Omental fat pad (tissue), 4 donors: ENCODE results near the gene NFKBIB. TPM values are rescaled to one million over a fixed set of nuclear protein-coding genes. Genes with fewer than 3 reads are reported as not detected.

Source experiments
- ATAC-seq: fragments of 150-250 bp; one replicate; pipeline ENCODE4 v1.9.1; 2016; ENCODE audit warnings: mild to moderate bottlenecking, moderate library complexity; ENCODE audit not compliant: low FRiP score
- DNase-seq: peaks from one replicate; pipeline ENCODE4 v3.0.0-alpha.2; 2019; ENCODE audit warnings: low spot score
- CTCF ChIP-seq, 3 donors: fragments of 450-650 bp; IDR thresholded peaks; one replicate each; pipeline ENCODE4 v1.5.1; 2016 to 2017; ENCODE audit warnings: antibody characterized with exemption in 3 of 3, mild to moderate bottlenecking in 3 of 3, moderate library complexity in 2 of 3
- total RNA-seq, 4 donors: library from RNA; depleted of rRNA; stranded (reverse); fragments of >200 nt; gene quantifications; one replicate each; pipeline ENCODE4 v1.1.0, GENCODE V29; 2016

Gene NFKBIB
- total RNA-seq, 4 donors from 2014 or later, result 19.6 to 30.9 (median 22.7) TPM

- TF ChIP-seq CTCF (IDR thresholded peaks at IDR 0.05), result no peak
- ATAC-seq (no peak), DNase-seq (no peak)
These were observed 58.5 kb downstream of the NFKBIB start for GRCh38 chr19:38958301-38958700.

Other genes starting within 250 kb of the NFKBIB start
- 1 to 10 TPM; 1.0 to 2.5 (median 1.4) TPM for gene CAPN12, start 155.5 kb upstream of the NFKBIB start, total RNA-seq
- not detected for gene LGALS7, start 126.5 kb upstream of the NFKBIB start, total RNA-seq
- not detected for gene LGALS7B, start 110.8 kb upstream of the NFKBIB start, total RNA-seq
- 1 to 10 TPM in 1 of 4 donors, under 1 TPM in 1, not detected in 2; 0.46 to 1.6 TPM for gene LGALS4, start 87.0 kb upstream of the NFKBIB start, total RNA-seq
- 100 to 1,000 TPM; 101 to 145 (median 128) TPM for gene ECH1, start 68.2 kb upstream of the NFKBIB start, total RNA-seq
- 100 to 1,000 TPM; 138 to 180 (median 169) TPM for gene HNRNPL, start 50.0 kb upstream of the NFKBIB start, total RNA-seq
- 10 to 100 TPM in 1 of 4 donors, 1 to 10 TPM in 3; 5.3 to 10.4 (median 7.1) TPM for gene RINL, start 21.7 kb upstream of the NFKBIB start, total RNA-seq
- gene SIRT2, start 351 bp upstream of the NFKBIB start, total RNA-seq, result 100 to 1,000 TPM in 1 of 4 donors, 10 to 100 TPM in 3; 59.6 to 115 (median 74.5) TPM
- under 1 TPM in 2 of 4 donors, not detected in 2; 0.50 to 0.84 TPM for gene CCER2, start 12.2 kb downstream of the NFKBIB start, total RNA-seq
- 10 to 100 TPM in 3 of 4 donors, 1 to 10 TPM in 1; 9.7 to 14.8 (median 11.8) TPM for gene SARS2, start 30.8 kb downstream of the NFKBIB start, total RNA-seq
- gene MRPS12, start 31.0 kb downstream of the NFKBIB start, total RNA-seq, result 10 to 100 TPM; 27.3 to 46.0 (median 37.7) TPM
- gene FBXO17, start 75.8 kb downstream of the NFKBIB start, total RNA-seq, result 10 to 100 TPM; 31.2 to 43.6 (median 38.2) TPM
- 10 to 100 TPM in 1 of 4 donors, 1 to 10 TPM in 3; 3.2 to 14.6 (median 7.6) TPM for gene FBXO27, start 132.6 kb downstream of the NFKBIB start, total RNA-seq
- gene ACP7, start 184.4 kb downstream of the NFKBIB start, total RNA-seq, result not detected
- 1 to 10 TPM; 4.6 to 9.8 (median 6.3) TPM for gene PAK4, start 225.8 kb downstream of the NFKBIB start, total RNA-seq